OCI-LY7 (cell line): ENCODE data around the gene MIB2. TPM values are rescaled to one million over a fixed set of nuclear protein-coding genes. Genes with fewer than 3 reads are reported as not detected.

Experiments
- BruUV-seq: library from RNA; stranded (reverse); fragments of 400-500 nt; replicated peaks from 2 replicates; lab custom pipeline; 2021; lab: Mats Ljungman, UMichigan
- CTCF ChIA-PET: fragments of 300-600 bp; sonication (Branson Sonifier 250); formaldehyde crosslinking; loops from one replicate; lab custom pipeline; 2022; ENCODE audit warnings: antibody characterized with exemption; ENCODE audit not compliant: unreplicated experiment; lab: Charles Lee
- POLR2A ChIA-PET: fragments of 300-600 bp; sonication (Branson Sonifier 250); formaldehyde crosslinking; loops from one replicate; lab custom pipeline; 2022; ENCODE audit warnings: antibody characterized with exemption; lab: Charles Lee
- DNase-seq: peaks from one replicate; pipeline ENCODE4 v3.0.0-alpha.2; 2015; ENCODE audit warnings: low spot score
- H2AFZ ChIP-seq: fragments of 200-600 bp; sonication (generic), shearing (Covaris generic); 2 replicates; pipeline ENCODE4 v1.6.1; 2014; ENCODE audit warnings: mild to moderate bottlenecking, antibody characterized with exemption, low read length, moderate library complexity
- H3K27ac ChIP-seq: fragments of 200-600 bp; sonication (generic); 2 replicates; pipeline ENCODE4 v1.5.1; 2014; ENCODE audit warnings: mixed run types, low read depth, mild to moderate bottlenecking, moderate library complexity, low read length, inconsistent platforms; ENCODE audit not compliant: poor library complexity, severe bottlenecking
- H3K36me3 ChIP-seq: fragments of 200-600 bp; sonication (generic); 2 replicates; pipeline ENCODE4 v1.6.1; 2014; ENCODE audit warnings: mild to moderate bottlenecking, antibody characterized with exemption, low read length, moderate library complexity, mixed read lengths; ENCODE audit not compliant: insufficient read depth
- H3K4me1 ChIP-seq: fragments of 200-600 bp; sonication (generic); 2 replicates; pipeline ENCODE4 v1.5.1; 2014; ENCODE audit warnings: mild to moderate bottlenecking, low read length; ENCODE audit not compliant: insufficient read depth, poor library complexity, severe bottlenecking
- H3K4me2 ChIP-seq: fragments of 200-600 bp; sonication (generic); 2 replicates; pipeline ENCODE4 v1.6.1; 2014; ENCODE audit warnings: mild to moderate bottlenecking, low read length
- H3K4me3 ChIP-seq: fragments of 200-600 bp; sonication (generic); 2 replicates; pipeline ENCODE4 v1.5.1; 2014; ENCODE audit warnings: mild to moderate bottlenecking, low read depth, low read length; ENCODE audit not compliant: poor library complexity, severe bottlenecking
- H3K79me2 ChIP-seq: fragments of 200-600 bp; sonication (generic); 2 replicates; pipeline ENCODE4 v1.6.1; 2016; ENCODE audit warnings: low read depth, mild to moderate bottlenecking, low read length, moderate library complexity, mixed read lengths; ENCODE audit not compliant: insufficient read depth
- H3K9me2 ChIP-seq: fragments of 200-600 bp; sonication (generic); 2 replicates; pipeline ENCODE4 v1.6.1; 2016; ENCODE audit warnings: mild to moderate bottlenecking, low read length, mixed read lengths; ENCODE audit not compliant: insufficient read depth
- H3K9me3 ChIP-seq: fragments of 200-600 bp; sonication (generic); 2 replicates; pipeline ENCODE4 v1.6.1; 2014; ENCODE audit warnings: mild to moderate bottlenecking, mixed run types, low read length, mixed read lengths
- H4K20me1 ChIP-seq: fragments of 200-600 bp; sonication (generic); 2 replicates; pipeline ENCODE4 v1.6.1; 2014; ENCODE audit warnings: mild to moderate bottlenecking, antibody characterized with exemption, low read length, moderate library complexity, mixed read lengths; ENCODE audit not compliant: insufficient read depth
- EZH2phosphoT487 ChIP-seq: fragments of 200-600 bp; sonication (generic); IDR thresholded peaks from 2 replicates; pipeline ENCODE4 v1.6.1; 2018; ENCODE audit warnings: low read depth, borderline replicate concordance, mild to moderate bottlenecking, mixed run types, antibody characterized with exemption, low read length, moderate library complexity, mixed read lengths
- intact Hi-C: fragments of 100-400 bp; cut with micrococcal nuclease; formaldehyde crosslinking; loops from one replicate; pipeline ENCODE4 v1.10.0; 2022; ENCODE audit not compliant: unreplicated experiment
- total RNA-seq, 2 experiments: library from RNA; depleted of rRNA in 1 of 2; stranded (reverse); fragments of >200 nt in 1 of 2; shearing (Covaris generic) in 1 of 2; gene quantifications; 2 replicates each; pipeline ENCODE4 v1.2.3, GENCODE V29; 2014 to 2022
- TF ChIP-seq, protein P1 (sequence below): fragments of 200-600 bp; sonication (generic); conservative IDR thresholded peaks from 2 replicates; pipeline ENCODE4 v1.5.1; 2014; ENCODE audit warnings: mild to moderate bottlenecking, antibody characterized with exemption, low read length, moderate library complexity, mixed read lengths

The MIB2 gene
- total RNA-seq, 2 experiments from 2014 or later = 54.0 to 64.9 TPM

- ChIA-PET CTCF (no interaction called here), POLR2A (interaction anchor here (0.8 to 1.1 kb wide), 2 partner anchors 11 to 13 kb away, joined by 3 read pairs; no protein-coding TSS in a partner anchor)
- TF ChIP-seq, protein P1, sequence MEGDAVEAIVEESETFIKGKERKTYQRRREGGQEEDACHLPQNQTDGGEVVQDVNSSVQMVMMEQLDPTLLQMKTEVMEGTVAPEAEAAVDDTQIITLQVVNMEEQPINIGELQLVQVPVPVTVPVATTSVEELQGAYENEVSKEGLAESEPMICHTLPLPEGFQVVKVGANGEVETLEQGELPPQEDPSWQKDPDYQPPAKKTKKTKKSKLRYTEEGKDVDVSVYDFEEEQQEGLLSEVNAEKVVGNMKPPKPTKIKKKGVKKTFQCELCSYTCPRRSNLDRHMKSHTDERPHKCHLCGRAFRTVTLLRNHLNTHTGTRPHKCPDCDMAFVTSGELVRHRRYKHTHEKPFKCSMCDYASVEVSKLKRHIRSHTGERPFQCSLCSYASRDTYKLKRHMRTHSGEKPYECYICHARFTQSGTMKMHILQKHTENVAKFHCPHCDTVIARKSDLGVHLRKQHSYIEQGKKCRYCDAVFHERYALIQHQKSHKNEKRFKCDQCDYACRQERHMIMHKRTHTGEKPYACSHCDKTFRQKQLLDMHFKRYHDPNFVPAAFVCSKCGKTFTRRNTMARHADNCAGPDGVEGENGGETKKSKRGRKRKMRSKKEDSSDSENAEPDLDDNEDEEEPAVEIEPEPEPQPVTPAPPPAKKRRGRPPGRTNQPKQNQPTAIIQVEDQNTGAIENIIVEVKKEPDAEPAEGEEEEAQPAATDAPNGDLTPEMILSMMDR = no peak
- TF ChIP-seq EZH2phosphoT487 = no peak
- Histone ChIP-seq H3K9me3 (no peaks in the 10 kb centered on the region), H3K9me2 (no peaks in the 10 kb centered on the region), H3K79me2 (peaks cover 19% of the 10 kb centered on the region), H3K4me3 (no peak overlapping the region), H3K4me2 (no peak overlapping the region), H3K27ac (no peak overlapping the region), H3K36me3 (peaks cover 7% of the 10 kb centered on the region), H2AFZ (no peak overlapping the region), H3K4me1 (peaks cover 7% of the 10 kb centered on the region), H4K20me1 (no peaks in the 10 kb centered on the region)
- no TSS peak for BruUV-seq
- intact Hi-C loops = no loop called here
- no peak for DNase-seq
These were observed 37.8 kb upstream of the MIB2 start for GRCh38 chr1:1577367-1578011.

DNA sequence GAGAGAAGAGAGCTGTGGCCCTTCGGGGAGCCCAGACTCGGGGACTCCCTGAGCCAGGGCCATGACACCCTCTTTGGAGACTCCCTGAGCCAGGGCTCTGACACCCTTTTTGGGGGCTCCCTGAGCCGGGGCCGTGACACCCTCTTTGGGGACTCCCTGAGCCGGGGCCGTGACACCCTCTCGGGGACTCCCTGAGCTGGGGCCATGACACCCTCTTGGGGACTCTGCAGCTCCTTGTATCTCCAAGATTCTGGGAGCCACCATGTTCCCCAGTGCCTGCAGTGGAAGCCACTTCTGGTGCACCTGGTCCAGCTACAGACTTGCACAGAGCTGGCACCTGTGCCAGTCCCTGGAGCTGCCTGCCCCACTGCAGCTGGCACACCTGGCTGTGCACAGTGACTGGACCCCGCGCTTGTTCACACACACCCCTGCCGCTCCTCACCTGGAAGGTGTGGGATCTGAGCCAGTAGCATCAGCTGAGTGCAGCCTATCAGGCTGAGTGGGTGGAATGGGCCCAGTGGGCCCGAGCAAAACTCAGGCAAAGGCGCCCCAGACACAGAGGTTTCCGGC lies 36.8 kb upstream of the MIB2 start:
- no peak for TF ChIP-seq EZH2phosphoT487
- TF ChIP-seq, protein P1 = no peak
- H2AFZ ChIP-seq = no peak overlapping the region
- no peak for DNase-seq
- intact Hi-C loops = no loop called here
- H4K20me1 ChIP-seq = no peaks in the 10 kb centered on the region
- H3K79me2 ChIP-seq = peaks cover 9% of the 10 kb centered on the region
- H3K36me3 ChIP-seq = no peaks in the 10 kb centered on the region
- peaks cover 2% of the 10 kb centered on the region for H3K4me1 ChIP-seq
- H3K4me3 ChIP-seq = no peak overlapping the region
- BruUV-seq = no TSS peak
- H3K9me2 ChIP-seq = no peaks in the 10 kb centered on the region
- H3K9me3 ChIP-seq = no peaks in the 10 kb centered on the region
- POLR2A ChIA-PET = interaction anchor here (0.8 kb wide), 1 partner anchor 10 kb away, joined by 3 read pairs; no protein-coding TSS in a partner anchor
- CTCF ChIA-PET = interaction anchor here (1.0 kb wide), 1 partner anchor 50 kb away, joined by 3 read pairs; no protein-coding TSS in a partner anchor
- no peak overlapping the region for H3K4me2 ChIP-seq
- no peak overlapping the region for H3K27ac ChIP-seq
